Measurements from ENCODE around the gene CEP55. TPM values are rescaled to one million over a fixed set of nuclear protein-coding genes. Genes with fewer than 3 reads are reported as not detected.

CEP55 gene
- total and polyA plus RNA-seq, 2 of the 8 experiments (the other 6 are each of a cell fraction or from before 2014, with no cell fraction given), result 7.0 to 19.6 TPM

GRCh38 chr10:93485690-93486089, 10.7 kb upstream of the CEP55 start:
- H2BK12ac ChIP-seq (ENCODE audit: low read depth, low read length), result no peak overlapping the region
- no peak overlapping the region for H3K56ac ChIP-seq (replicated peaks; ENCODE audit: insufficient read length, low read depth, low read length)
- no peak overlapping the region for H3K9ac ChIP-seq (replicated peaks in 1 of 4; ENCODE audit: extremely low read depth in 1 of 4, low read depth in 3 of 4, low read length in 3 of 4)
- H2BK120ac ChIP-seq (replicated peaks; ENCODE audit: low read depth, low read length), result no peak overlapping the region
- H3K27ac ChIP-seq (ENCODE audit: low read depth, low read length), result no peak overlapping the region
- POLR2A ChIA-PET (ENCODE audit: partially characterized antibody), result interaction anchor here (0.7 kb wide), 1 partner anchor 48 kb away, joined by 4 read pairs; no protein-coding TSS in a partner anchor
- 0% methylated on average over 1 of the region's 1 CpG; no CpG with 5 or more reads in 1 of the 2 experiments for WGBS, 2 experiments (ENCODE audit: extremely low coverage in 1 of 2, insufficient coverage in 1 of 2, insufficient read length in 1 of 2, insufficient replicate concordance in 2 of 2, low coverage in 1 of 2, low lambda C conversion rate in 2 of 2, missing lambda C conversion rate in 1 of 2)
- no peaks in the 10 kb centered on the region for H3K79me2 ChIP-seq (ENCODE audit: control insufficient read depth in 1 of 2, insufficient read depth in 2 of 2, low read length in 2 of 2)
- H2AK5ac ChIP-seq (ENCODE audit: low read depth, low read length), result no peak overlapping the region
- no peak overlapping the region for H3K18ac ChIP-seq (ENCODE audit: extremely low read depth, low read length)
- CTCF ChIA-PET (ENCODE audit: partially characterized antibody), result interaction anchor here (0.6 to 16.5 kb wide), 15 partner anchors 9 to 608 kb away, joined by 3 to 513 read pairs (median 4); no protein-coding TSS in a partner anchor
- TF ChIP-seq CTCF (IDR thresholded peaks at IDR 0.05; ENCODE audit: control extremely low read depth in 1 of 3, insufficient read depth in 1 of 3, low read depth in 1 of 3, low read length in 3 of 3) (peak in 1 of 3 experiments; percentile 32; a peak in 2 of 4 replicates), GABPA (IDR thresholded peaks at IDR 0.05; ENCODE audit: borderline replicate concordance, insufficient read depth, low read length) (no peak), RAD21 (IDR thresholded peaks at IDR 0.05 in 1 of 2, conservative IDR thresholded peaks at IDR 0.05 in 1 of 2; ENCODE audit: low read depth in 2 of 2, low read length in 2 of 2) (peak; percentile 35 to 44)
- H3K4me2 ChIP-seq (ENCODE audit: insufficient read depth in 1 of 2, low read depth in 2 of 2, low read length in 2 of 2), result no peak overlapping the region
- no peak overlapping the region for H3K4me3 ChIP-seq (ENCODE audit: extremely low read depth in 1 of 4, insufficient read depth in 2 of 4, low read depth in 3 of 4, low read length in 4 of 4)
- H3K14ac ChIP-seq (ENCODE audit: insufficient read length), result no peak overlapping the region
- no peak overlapping the region for H2BK15ac ChIP-seq (ENCODE audit: low read length)
- no peaks in the 10 kb centered on the region for H3K9me3 ChIP-seq (ENCODE audit: insufficient read depth in 2 of 2, low read depth in 1 of 2, low read length in 1 of 2)
- no peak overlapping the region for H2AFZ ChIP-seq (ENCODE audit: low read length)
- H4K5ac ChIP-seq (ENCODE audit: insufficient read length, low read depth, low read length), result no peak overlapping the region
- H2BK20ac ChIP-seq (ENCODE audit: low read length), result no peak overlapping the region
- peaks cover 7% of the 10 kb centered on the region; the same call in 1 of the 2 replicates for H3K23me2 ChIP-seq (ENCODE audit: low read depth, low read length)
- H2BK5ac ChIP-seq (ENCODE audit: low read depth, low read length), result no peak overlapping the region
- no peaks in the 10 kb centered on the region for H4K20me1 ChIP-seq (replicated peaks in 1 of 2; ENCODE audit: control insufficient read depth in 1 of 2, insufficient read depth in 2 of 2, low read length in 2 of 2)
- DNase-seq (ENCODE audit: low read depth in 1 of 2, low spot score in 2 of 2) (no peak), FAIRE-seq (no peak)
- no peaks in the 10 kb centered on the region for H3K36me3 ChIP-seq (ENCODE audit: control insufficient read depth in 2 of 4, insufficient read depth in 4 of 4, low read length in 3 of 4)
- no peaks in the 10 kb centered on the region for H3K4me1 ChIP-seq (replicated peaks in 1 of 4; ENCODE audit: control insufficient read depth in 3 of 4, insufficient read depth in 4 of 4, low read length in 3 of 4)
- H3K79me1 ChIP-seq (ENCODE audit: low read depth, low read length), result no peaks in the 10 kb centered on the region
- H3K4ac ChIP-seq (replicated peaks; ENCODE audit: insufficient read length, low read depth, low read length), result no peak overlapping the region
- no peak overlapping the region for H3K23ac ChIP-seq (ENCODE audit: insufficient read length)
- H3K27me3 ChIP-seq (replicated peaks in 1 of 4; ENCODE audit: control insufficient read depth in 3 of 4, extremely low read depth in 1 of 4, insufficient read depth in 3 of 4, low read length in 3 of 4), result peaks cover 0 to 5% (median 0%) of the 10 kb centered on the region in 4 experiments; a peak in 4 of 7 replicates
- H4K91ac ChIP-seq (replicated peaks; ENCODE audit: insufficient read length, low read length), result no peak overlapping the region
- no peak overlapping the region for H4K8ac ChIP-seq (ENCODE audit: extremely low read depth, insufficient read depth, low read length)

All from H1 (cell line).